AG10803 (cell line): Measurements from ENCODE around the gene CD209.

Experiments
- DNase-seq: peaks from one replicate; pipeline ENCODE4 v3.0.0; 2010; ENCODE audit warnings: low read depth
- H3K4me3 ChIP-seq: 2 replicates; pipeline ENCODE4 v1.5.1; 2011; ENCODE audit warnings: mild to moderate bottlenecking, low read length, control low read depth
- CTCF ChIP-seq: conservative IDR thresholded peaks from 2 replicates; pipeline ENCODE4 v1.5.1; 2011; ENCODE audit warnings: mild to moderate bottlenecking, low read length, control low read depth, inconsistent platforms

The CD209 gene

GRCh38 chr19:7718668-7719067 lies 28.7 kb downstream of the CD209 start:
- H3K4me3 ChIP-seq, result no peak overlapping the region
- DNase-seq, result no peak
- TF ChIP-seq CTCF, result no peak

GRCh38 chr19:7716762-7717161 lies 30.6 kb downstream of the CD209 start:
- DNase-seq, result no peak
- H3K4me3 ChIP-seq, result no peak overlapping the region
- no peak for TF ChIP-seq CTCF

GRCh38 chr19:7715671-7716070 lies 31.7 kb downstream of the CD209 start:
- H3K4me3 ChIP-seq, result no peak overlapping the region
- TF ChIP-seq CTCF, result no peak
- no peak for DNase-seq

- no peak overlapping the region for H3K4me3 ChIP-seq
- no peak for TF ChIP-seq CTCF
- no peak for DNase-seq
These were observed 36.7 kb downstream of the CD209 start for GRCh38 chr19:7710616-7711015.

GRCh38 chr19:7709932-7710460 lies 37.3 kb downstream of the CD209 start:
- TF ChIP-seq CTCF, result no peak
- H3K4me3 ChIP-seq, result no peak overlapping the region
- no peak for DNase-seq

- no peak overlapping the region for H3K4me3 ChIP-seq
- no peak for DNase-seq
- no peak for TF ChIP-seq CTCF
These were observed 40.3 kb downstream of the CD209 start for GRCh38 chr19:7706955-7707456.

- no peak for TF ChIP-seq CTCF
- no peak for DNase-seq
- H3K4me3 ChIP-seq, result no peak overlapping the region
These were observed 41.0 kb downstream of the CD209 start for GRCh38 chr19:7706188-7706954.
